ENCODE measurements around the gene FFAR4.

FFAR4 gene

GRCh38 chr10:93573051-93573909, 6.8 kb downstream of the FFAR4 start:
- TF ChIP-seq CTCF (IDR thresholded peaks at IDR 0.05; ENCODE audit: insufficient read depth, missing control alignments): no peak
- DNase-seq (ENCODE audit: insufficient read length, low spot score) (no peak), FAIRE-seq (no peak)

GRCh38 chr10:93573924-93574323, 7.5 kb downstream of the FFAR4 start:
- no peak for TF ChIP-seq CTCF (IDR thresholded peaks at IDR 0.05; ENCODE audit: insufficient read depth, missing control alignments)
- FAIRE-seq: no peak
- no peak for DNase-seq (ENCODE audit: insufficient read length, low spot score)

GRCh38 chr10:93576888-93577287, 10.4 kb downstream of the FFAR4 start:
- FAIRE-seq: no peak
- no peak for TF ChIP-seq CTCF (IDR thresholded peaks at IDR 0.05; ENCODE audit: insufficient read depth, missing control alignments)
- DNase-seq (ENCODE audit: insufficient read length, low spot score): no peak

GRCh38 chr10:93577565-93577964, 11.1 kb downstream of the FFAR4 start:
- DNase-seq (ENCODE audit: insufficient read length, low spot score) (no peak), FAIRE-seq (no peak)
- no peak for TF ChIP-seq CTCF (IDR thresholded peaks at IDR 0.05; ENCODE audit: insufficient read depth, missing control alignments)

- DNase-seq (ENCODE audit: insufficient read length, low spot score) (no peak), FAIRE-seq (no peak)
- TF ChIP-seq CTCF (IDR thresholded peaks at IDR 0.05; ENCODE audit: insufficient read depth, missing control alignments): no peak
These were observed 12.6 kb downstream of the FFAR4 start for GRCh38 chr10:93579089-93579488.

- FAIRE-seq (no peak), DNase-seq (ENCODE audit: insufficient read length, low spot score) (no peak)
- no peak for TF ChIP-seq CTCF (IDR thresholded peaks at IDR 0.05; ENCODE audit: insufficient read depth, missing control alignments)
These were observed 13.7 kb downstream of the FFAR4 start for GRCh38 chr10:93579985-93580711.

GRCh38 chr10:93580828-93581227, 14.4 kb downstream of the FFAR4 start:
- FAIRE-seq (no peak), DNase-seq (ENCODE audit: insufficient read length, low spot score) (no peak)
- TF ChIP-seq CTCF (IDR thresholded peaks at IDR 0.05; ENCODE audit: insufficient read depth, missing control alignments): no peak
